Measurements from ENCODE around the gene SIRPB2.

SIRPB2 gene

DNA sequence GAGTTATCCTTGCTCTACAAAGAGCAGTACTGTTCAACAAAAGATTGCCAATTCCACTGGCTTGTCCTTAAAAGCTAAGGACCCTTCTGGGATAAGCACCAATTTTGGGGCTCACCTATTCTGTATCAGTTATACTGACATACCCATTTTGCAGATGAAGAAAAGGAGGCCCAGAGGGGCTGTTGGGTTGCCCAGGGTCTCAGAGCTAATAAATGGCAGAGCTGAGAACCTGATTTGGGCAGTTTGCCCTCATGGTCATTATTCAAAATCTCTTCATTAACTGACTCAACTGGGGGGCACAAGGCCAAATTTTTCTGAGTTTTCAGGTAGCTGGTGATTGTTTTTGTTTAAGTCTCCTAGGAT, 55.9 kb downstream of the SIRPB2 start:
- no peak for DNase-seq (ENCODE audit: low spot score)
- H3K4me3 ChIP-seq: no peak overlapping the region
- no peak overlapping the region for H3K27ac ChIP-seq
- TF ChIP-seq, protein P1, sequence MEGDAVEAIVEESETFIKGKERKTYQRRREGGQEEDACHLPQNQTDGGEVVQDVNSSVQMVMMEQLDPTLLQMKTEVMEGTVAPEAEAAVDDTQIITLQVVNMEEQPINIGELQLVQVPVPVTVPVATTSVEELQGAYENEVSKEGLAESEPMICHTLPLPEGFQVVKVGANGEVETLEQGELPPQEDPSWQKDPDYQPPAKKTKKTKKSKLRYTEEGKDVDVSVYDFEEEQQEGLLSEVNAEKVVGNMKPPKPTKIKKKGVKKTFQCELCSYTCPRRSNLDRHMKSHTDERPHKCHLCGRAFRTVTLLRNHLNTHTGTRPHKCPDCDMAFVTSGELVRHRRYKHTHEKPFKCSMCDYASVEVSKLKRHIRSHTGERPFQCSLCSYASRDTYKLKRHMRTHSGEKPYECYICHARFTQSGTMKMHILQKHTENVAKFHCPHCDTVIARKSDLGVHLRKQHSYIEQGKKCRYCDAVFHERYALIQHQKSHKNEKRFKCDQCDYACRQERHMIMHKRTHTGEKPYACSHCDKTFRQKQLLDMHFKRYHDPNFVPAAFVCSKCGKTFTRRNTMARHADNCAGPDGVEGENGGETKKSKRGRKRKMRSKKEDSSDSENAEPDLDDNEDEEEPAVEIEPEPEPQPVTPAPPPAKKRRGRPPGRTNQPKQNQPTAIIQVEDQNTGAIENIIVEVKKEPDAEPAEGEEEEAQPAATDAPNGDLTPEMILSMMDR (IDR thresholded peaks at IDR 0.05): no peak

DNA sequence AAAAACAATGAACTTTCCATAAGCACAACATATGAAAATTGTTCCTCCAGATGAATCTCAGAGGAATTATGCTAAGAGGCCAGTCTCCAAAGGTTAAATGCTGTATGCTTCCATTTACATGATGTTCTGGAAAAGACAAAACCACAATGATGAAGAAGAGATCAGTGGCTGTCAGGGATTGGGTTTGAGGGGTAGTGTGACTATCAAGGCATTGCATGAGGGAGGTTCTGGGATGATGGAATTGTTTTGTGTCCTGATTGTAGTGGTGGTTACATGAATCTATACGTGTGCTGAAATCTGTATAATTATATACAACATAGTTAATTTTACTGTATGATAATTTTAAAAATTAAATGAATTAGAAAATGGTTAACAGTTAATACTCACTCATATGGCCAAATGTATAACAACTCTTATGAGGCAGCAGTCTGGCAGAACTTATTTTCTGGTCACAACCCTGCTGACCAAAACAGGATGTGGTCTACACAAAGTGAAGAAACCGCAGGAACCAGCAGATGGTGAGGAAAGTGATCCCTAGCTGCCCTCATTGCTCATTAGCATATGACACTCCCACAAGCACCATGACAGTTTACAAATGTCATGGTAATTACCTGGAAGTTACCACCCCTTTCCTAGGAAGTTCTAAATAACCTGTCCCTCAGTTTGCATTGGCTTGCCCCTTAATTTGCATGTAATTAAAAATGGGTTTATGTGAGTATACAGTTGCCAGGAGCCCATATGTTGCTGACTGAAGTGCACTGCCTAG, 56.5 kb downstream of the SIRPB2 start:
- no peak for DNase-seq (ENCODE audit: low spot score)

DNA sequence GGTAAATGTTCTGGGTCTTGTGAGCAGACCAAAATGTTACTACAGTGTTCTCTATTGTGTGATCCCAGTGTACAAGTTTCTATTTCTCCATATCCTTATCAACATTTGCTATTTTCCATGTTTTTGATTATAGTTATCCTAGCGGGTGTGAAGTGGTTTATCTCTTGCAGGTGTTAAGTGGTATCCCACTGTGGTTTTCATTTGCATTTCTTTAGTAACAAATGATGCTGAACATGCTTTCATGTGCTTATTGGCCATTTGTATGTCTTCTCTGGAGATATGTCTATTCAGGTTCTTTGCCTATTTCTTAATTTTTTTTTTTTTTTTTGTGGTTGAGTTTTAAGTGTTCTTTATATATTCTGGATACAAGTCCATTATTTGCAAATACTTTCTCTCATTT, 60.1 kb downstream of the SIRPB2 start:
- DNase-seq (ENCODE audit: low spot score): no peak
- TF ChIP-seq, protein P1 (IDR thresholded peaks at IDR 0.05): no peak
- H3K27ac ChIP-seq: no peak overlapping the region

More for the DNA sequence above, 56.5 kb downstream of the SIRPB2 start:
- H3K4me3 ChIP-seq: no peak overlapping the region
- TF ChIP-seq, protein P1 (IDR thresholded peaks at IDR 0.05): no peak
- H3K27ac ChIP-seq: no peak overlapping the region

DNA sequence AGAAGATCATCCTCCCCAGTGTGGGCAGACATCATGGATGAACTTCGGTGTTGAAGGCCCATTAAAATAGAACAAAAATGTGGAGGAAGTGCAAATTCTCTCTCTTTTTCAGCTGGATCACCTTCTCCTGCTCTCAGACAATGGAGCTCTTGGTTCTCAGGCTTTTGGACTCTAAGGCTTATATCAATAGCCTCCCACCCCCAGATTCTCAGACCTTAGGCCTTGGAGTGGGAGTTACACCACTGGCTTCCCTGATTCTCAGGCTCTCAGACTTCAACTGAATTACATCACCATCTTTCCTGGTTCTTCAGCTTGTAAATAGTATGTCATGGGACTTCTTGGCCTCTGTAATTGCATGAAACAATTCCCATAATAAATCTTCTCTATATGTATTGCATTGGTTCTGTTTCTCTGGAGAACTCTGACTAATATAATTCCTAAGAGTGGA, 61.2 kb downstream of the SIRPB2 start:
- H3K27ac ChIP-seq: no peak overlapping the region
- no peak for DNase-seq (ENCODE audit: low spot score)
- H3K4me3 ChIP-seq: no peak overlapping the region
- TF ChIP-seq, protein P1 (IDR thresholded peaks at IDR 0.05): no peak

More for the DNA sequence above, 60.1 kb downstream of the SIRPB2 start:
- H3K4me3 ChIP-seq: no peak overlapping the region

DNA sequence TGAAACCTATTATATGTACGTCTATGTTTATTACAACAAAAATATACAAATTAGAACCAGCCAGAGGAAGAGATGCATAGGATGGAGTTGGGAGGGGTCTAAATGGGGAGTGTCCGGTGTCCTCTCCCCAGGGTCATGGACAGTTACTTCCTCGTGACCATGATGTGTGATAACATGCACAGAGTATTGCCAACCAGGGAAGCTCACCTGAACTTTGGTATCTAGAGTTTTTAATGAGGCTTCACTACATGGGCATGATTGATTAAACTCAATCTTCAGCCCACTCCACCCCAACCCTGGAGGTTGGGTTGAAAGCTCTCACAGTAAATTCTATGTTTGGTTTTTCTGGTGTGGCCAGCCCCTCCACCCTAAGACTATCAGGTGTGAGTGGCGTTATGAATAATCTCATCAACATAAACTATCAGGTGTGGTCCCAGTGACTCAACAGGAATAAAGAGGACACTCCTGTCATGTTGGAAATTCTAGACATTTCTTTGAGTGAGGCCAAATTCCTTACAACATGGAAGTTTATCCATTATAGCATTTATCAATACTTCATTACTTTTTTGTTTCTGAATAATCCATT, 62.0 kb downstream of the SIRPB2 start:
- DNase-seq (ENCODE audit: low spot score): peak; percentile 17
- TF ChIP-seq, protein P1 (IDR thresholded peaks at IDR 0.05): no peak
- Histone ChIP-seq H3K4me3 (no peak overlapping the region), H3K27ac (no peak overlapping the region)

DNA sequence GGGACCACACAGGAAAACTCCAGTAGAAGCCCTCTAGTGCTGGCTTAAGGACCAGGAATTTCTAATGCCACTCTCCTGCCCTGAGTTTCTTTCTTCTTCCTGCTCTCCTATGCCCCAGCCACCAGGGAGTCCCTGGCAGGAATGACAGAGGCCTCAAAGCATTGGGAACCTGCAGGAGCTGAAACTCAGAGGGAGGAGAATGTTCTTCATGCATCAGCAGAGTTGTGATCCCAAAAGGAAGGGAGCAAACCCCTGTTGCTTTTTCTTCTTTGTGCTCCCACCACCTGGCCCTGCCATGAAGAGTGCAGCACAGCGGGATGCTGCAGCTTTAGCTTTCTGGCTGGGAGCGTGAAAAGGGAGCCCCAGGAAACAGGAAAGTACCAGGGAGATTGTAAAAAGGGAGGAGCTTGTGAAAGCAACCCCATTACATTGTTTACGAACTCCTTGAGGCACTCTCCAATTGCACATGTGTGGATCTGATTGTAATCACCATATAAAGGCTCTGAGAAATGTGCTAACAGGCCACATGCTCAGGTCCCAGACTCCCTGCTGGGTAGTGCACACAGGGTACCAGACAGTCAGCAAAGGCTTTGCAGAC, 63.7 kb downstream of the SIRPB2 start:
- H3K27ac ChIP-seq: no peak overlapping the region
- H3K4me3 ChIP-seq: no peak overlapping the region
- TF ChIP-seq, protein P1 (IDR thresholded peaks at IDR 0.05): no peak
- peak; percentile 21 for DNase-seq (ENCODE audit: low spot score)
